ACC112 (cell line): ENCODE results near the gene FRK.
"Not testable (repeated sequence)": the region's sequence is repeated elsewhere in the genome, so short reads cannot be mapped to it uniquely, and the experiment has no call there.

ENCODE experiments used
- H2AFZ ChIP-seq: fragments of 200-600 bp; sonication (generic); one replicate; pipeline ENCODE4 v1.6.0; 2017; ENCODE audit warnings: antibody characterized with exemption, low read length; ENCODE audit not compliant: unreplicated experiment
- H3K27ac ChIP-seq: fragments of 200-600 bp; sonication (generic); 2 replicates; pipeline ENCODE4 v1.5.1; 2014; ENCODE audit warnings: low read depth, mild to moderate bottlenecking, antibody characterized with exemption, low read length, moderate library complexity
- H3K27me3 ChIP-seq: fragments of 200-600 bp; sonication (generic); 2 replicates; pipeline ENCODE4 v1.6.1; 2014; ENCODE audit warnings: mild to moderate bottlenecking, antibody characterized with exemption, low read length, moderate library complexity, mixed read lengths; ENCODE audit not compliant: insufficient read depth
- H3K36me3 ChIP-seq: fragments of 200-600 bp; sonication (generic); 2 replicates; pipeline ENCODE4 v1.6.1; 2016; ENCODE audit warnings: mild to moderate bottlenecking, antibody characterized with exemption, low read length, moderate library complexity, mixed read lengths; ENCODE audit not compliant: insufficient read depth
- H3K4me1 ChIP-seq: fragments of 200-600 bp; sonication (generic); one replicate; pipeline ENCODE4 v1.6.1; 2016; ENCODE audit warnings: low read length, mixed read lengths; ENCODE audit not compliant: insufficient read depth, unreplicated experiment, control insufficient read depth
- H3K4me3 ChIP-seq: fragments of 200-600 bp; sonication (generic); 2 replicates; pipeline ENCODE4 v1.5.1; 2014; ENCODE audit warnings: mild to moderate bottlenecking, low read depth, low read length
- H3K79me2 ChIP-seq: fragments of 200-600 bp; sonication (generic); one replicate; pipeline ENCODE4 v1.6.0; 2016; ENCODE audit warnings: low read length; ENCODE audit not compliant: control insufficient read depth, unreplicated experiment, insufficient read depth

The FRK gene

GRCh38 chr6:115891111-115891669 lies 169.5 kb downstream of the FRK start:
- Histone ChIP-seq H3K79me2 (no peaks in the 10 kb centered on the region), H3K4me3 (no peak overlapping the region), H3K27me3 (no peaks in the 10 kb centered on the region), H3K36me3 (no peaks in the 10 kb centered on the region), H3K27ac (no peak overlapping the region), H2AFZ (no peak overlapping the region), H3K4me1 (no peaks in the 10 kb centered on the region)

GRCh38 chr6:115890238-115890637 lies 170.5 kb downstream of the FRK start:
- Histone ChIP-seq H3K27me3 (no peaks in the 10 kb centered on the region), H3K4me3 (no peak overlapping the region), H3K4me1 (no peaks in the 10 kb centered on the region), H3K27ac (no peak overlapping the region), H3K36me3 (no peaks in the 10 kb centered on the region), H2AFZ (no peak overlapping the region), H3K79me2 (no peaks in the 10 kb centered on the region)

GRCh38 chr6:115888687-115889470 lies 171.8 kb downstream of the FRK start:
- H3K4me3 ChIP-seq, H3K4me1 ChIP-seq, H3K27ac ChIP-seq, H2AFZ ChIP-seq, H3K27me3 ChIP-seq, H3K79me2 ChIP-seq, H3K36me3 ChIP-seq: not testable (repeated sequence)

GRCh38 chr6:115887891-115888290 lies 172.8 kb downstream of the FRK start:
- no peak overlapping the region for H3K27ac ChIP-seq
- no peak overlapping the region for H2AFZ ChIP-seq
- no peaks in the 10 kb centered on the region for H3K27me3 ChIP-seq
- no peaks in the 10 kb centered on the region for H3K79me2 ChIP-seq
- H3K4me1 ChIP-seq: no peaks in the 10 kb centered on the region
- H3K36me3 ChIP-seq: no peaks in the 10 kb centered on the region
- no peak overlapping the region for H3K4me3 ChIP-seq

GRCh38 chr6:115885636-115886366 lies 174.9 kb downstream of the FRK start:
- H3K27ac ChIP-seq: no peak overlapping the region
- H3K4me1 ChIP-seq: no peaks in the 10 kb centered on the region
- H2AFZ ChIP-seq: no peak overlapping the region
- no peaks in the 10 kb centered on the region for H3K79me2 ChIP-seq
- H3K36me3 ChIP-seq: no peaks in the 10 kb centered on the region
- no peaks in the 10 kb centered on the region for H3K27me3 ChIP-seq
- H3K4me3 ChIP-seq: no peak overlapping the region

GRCh38 chr6:115882771-115883170 lies 177.9 kb downstream of the FRK start:
- no peaks in the 10 kb centered on the region for H3K79me2 ChIP-seq
- H3K36me3 ChIP-seq: no peaks in the 10 kb centered on the region
- no peak overlapping the region for H3K27ac ChIP-seq
- H3K4me3 ChIP-seq: no peak overlapping the region
- no peaks in the 10 kb centered on the region for H3K27me3 ChIP-seq
- no peaks in the 10 kb centered on the region for H3K4me1 ChIP-seq
- no peak overlapping the region for H2AFZ ChIP-seq

GRCh38 chr6:115882174-115882573 lies 178.5 kb downstream of the FRK start:
- Histone ChIP-seq H2AFZ (no peak overlapping the region), H3K79me2 (no peaks in the 10 kb centered on the region), H3K4me1 (no peaks in the 10 kb centered on the region), H3K36me3 (no peaks in the 10 kb centered on the region), H3K4me3 (no peak overlapping the region), H3K27me3 (no peaks in the 10 kb centered on the region), H3K27ac (no peak overlapping the region)
